ENCODE results near the gene TRIM6. TPM values are rescaled to one million over a fixed set of nuclear protein-coding genes. Genes with fewer than 3 reads are reported as not detected.
"Not testable (repeated sequence)": the region's sequence is repeated elsewhere in the genome, so short reads cannot be mapped to it uniquely, and the experiment has no call there.

The TRIM6 gene
- total RNA-seq, 1 experiment from 2014 or later, result 10.1 TPM

DNA sequence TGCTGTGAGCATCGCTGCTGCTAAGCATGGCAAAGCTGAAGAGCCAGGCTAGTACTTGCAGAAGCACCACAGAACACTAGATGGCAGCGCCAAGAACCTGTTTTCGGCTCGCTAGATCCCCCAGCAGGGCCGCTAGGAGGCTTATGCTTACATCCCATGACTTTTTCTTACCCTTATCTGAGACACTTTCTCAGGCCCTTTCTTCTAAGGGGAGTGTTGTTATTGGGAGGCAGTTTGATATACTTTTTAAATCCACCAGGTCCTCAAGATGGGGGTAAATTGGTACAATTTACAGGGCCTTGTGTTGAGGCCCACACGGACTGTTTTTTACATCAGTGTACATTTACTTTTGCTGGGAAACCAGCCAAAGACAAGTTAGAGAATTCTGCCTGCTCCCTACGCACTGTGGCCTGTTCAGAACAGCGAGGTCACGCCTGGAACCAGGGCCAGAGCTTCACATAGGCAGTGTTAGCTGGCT is 4.0 kb downstream of the TRIM6 start:
- DNase-seq (peak; percentile 72), ATAC-seq (peak; percentile 65)
- Histone ChIP-seq H3K9me3 (ENCODE audit: low read length) (no peaks in the 10 kb centered on the region), H3K36me3 (ENCODE audit: low read depth, low read length) (no peaks in the 10 kb centered on the region; the same call in none of the 2 replicates), H3K4me3 (ENCODE audit: low read length) (no peak overlapping the region), H3K9me2 (replicated peaks; ENCODE audit: low read length) (no peaks in the 10 kb centered on the region), H3K27ac (ENCODE audit: low read length) (no peak overlapping the region), H3K4me1 (ENCODE audit: insufficient read depth, low read length) (peaks cover 20% of the 10 kb centered on the region), H2AFZ (ENCODE audit: low read length) (no peak overlapping the region), H3K79me2 (ENCODE audit: low read length) (peaks cover 36% of the 10 kb centered on the region), H3K4me2 (ENCODE audit: low read length) (peak overlapping the region; percentile 16), H3F3A (ENCODE audit: low read length, unreplicated experiment) (peaks cover 4% of the 10 kb centered on the region), H3K27me3 (ENCODE audit: low read length) (no peaks in the 10 kb centered on the region), H4K20me1 (ENCODE audit: low read length) (no peaks in the 10 kb centered on the region), H3K9ac (ENCODE audit: low read length) (no peak overlapping the region)
- no peak for TF ChIP-seq EZH2phosphoT487 (IDR thresholded peaks at IDR 0.05; ENCODE audit: borderline replicate concordance, low read length)
- TF ChIP-seq, protein P1, sequence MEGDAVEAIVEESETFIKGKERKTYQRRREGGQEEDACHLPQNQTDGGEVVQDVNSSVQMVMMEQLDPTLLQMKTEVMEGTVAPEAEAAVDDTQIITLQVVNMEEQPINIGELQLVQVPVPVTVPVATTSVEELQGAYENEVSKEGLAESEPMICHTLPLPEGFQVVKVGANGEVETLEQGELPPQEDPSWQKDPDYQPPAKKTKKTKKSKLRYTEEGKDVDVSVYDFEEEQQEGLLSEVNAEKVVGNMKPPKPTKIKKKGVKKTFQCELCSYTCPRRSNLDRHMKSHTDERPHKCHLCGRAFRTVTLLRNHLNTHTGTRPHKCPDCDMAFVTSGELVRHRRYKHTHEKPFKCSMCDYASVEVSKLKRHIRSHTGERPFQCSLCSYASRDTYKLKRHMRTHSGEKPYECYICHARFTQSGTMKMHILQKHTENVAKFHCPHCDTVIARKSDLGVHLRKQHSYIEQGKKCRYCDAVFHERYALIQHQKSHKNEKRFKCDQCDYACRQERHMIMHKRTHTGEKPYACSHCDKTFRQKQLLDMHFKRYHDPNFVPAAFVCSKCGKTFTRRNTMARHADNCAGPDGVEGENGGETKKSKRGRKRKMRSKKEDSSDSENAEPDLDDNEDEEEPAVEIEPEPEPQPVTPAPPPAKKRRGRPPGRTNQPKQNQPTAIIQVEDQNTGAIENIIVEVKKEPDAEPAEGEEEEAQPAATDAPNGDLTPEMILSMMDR (conservative IDR thresholded peaks at IDR 0.05; ENCODE audit: low read depth, low read length), result peak; percentile 79
- ChIA-PET CTCF (interaction anchor here (0.7 to 0.8 kb wide), 2 partner anchors 21 to 84 kb away, joined by 3 read pairs; partner anchors contain the start of gene TRIM5), POLR2A (ENCODE audit: unreplicated experiment) (no interaction called here)
- BruUV-seq (replicated peaks), result no TSS peak
- intact Hi-C loops (cut with micrococcal nuclease), result loop anchor here (1.0 kb wide), 2 partner anchors 84 to 112 kb away; no protein-coding TSS in a partner anchor

- CTCF ChIA-PET; H3K4me3 ChIP-seq (ENCODE audit: low read length): not testable (repeated sequence)
These were observed 6.4 kb downstream of the TRIM6 start for GRCh38 chr11:5602791-5603190.

GRCh38 chr11:5603326-5603725 is 6.9 kb downstream of the TRIM6 start:
- H3K9ac ChIP-seq (ENCODE audit: low read length), result no peak overlapping the region
- CTCF ChIA-PET, result no interaction called here
- H3K36me3 ChIP-seq (ENCODE audit: low read depth, low read length), result no peaks in the 10 kb centered on the region; the same call in none of the 2 replicates

More at GRCh38 chr11:5602791-5603190, 6.4 kb downstream of the TRIM6 start:
- H2AFZ ChIP-seq (ENCODE audit: low read length); ATAC-seq; DNase-seq; H3F3A ChIP-seq (ENCODE audit: low read length, unreplicated experiment); H3K9ac ChIP-seq (ENCODE audit: low read length); H4K20me1 ChIP-seq (ENCODE audit: low read length); H3K9me3 ChIP-seq (ENCODE audit: low read length); BruUV-seq (replicated peaks); H3K9me2 ChIP-seq (replicated peaks; ENCODE audit: low read length); intact Hi-C loops (cut with micrococcal nuclease); H3K36me3 ChIP-seq (ENCODE audit: low read depth, low read length); H3K27me3 ChIP-seq (ENCODE audit: low read length); POLR2A ChIA-PET (ENCODE audit: unreplicated experiment); H3K4me2 ChIP-seq (ENCODE audit: low read length); H3K27ac ChIP-seq (ENCODE audit: low read length): not testable (repeated sequence)
- Histone ChIP-seq H3K4me1 (ENCODE audit: insufficient read depth, low read length) (peaks cover 28% of the 10 kb centered on the region), H3K79me2 (ENCODE audit: low read length) (peaks cover 31% of the 10 kb centered on the region)

GRCh38 chr11:5604896-5605295 is 8.5 kb downstream of the TRIM6 start:
- intact Hi-C loops (cut with micrococcal nuclease), result no loop called here
- ChIA-PET POLR2A (ENCODE audit: unreplicated experiment) (interaction anchor here (0.7 kb wide), 1 partner anchor 80 kb away, joined by 3 read pairs; no protein-coding TSS in a partner anchor), CTCF (no interaction called here)
- Histone ChIP-seq H3K9ac (ENCODE audit: low read length) (no peak overlapping the region), H2AFZ (ENCODE audit: low read length) (no peak overlapping the region), H3K9me3 (ENCODE audit: low read length) (no peaks in the 10 kb centered on the region), H3F3A (ENCODE audit: low read length, unreplicated experiment) (no peaks in the 10 kb centered on the region), H3K9me2 (replicated peaks; ENCODE audit: low read length) (no peaks in the 10 kb centered on the region), H3K27ac (ENCODE audit: low read length) (no peak overlapping the region), H3K36me3 (ENCODE audit: low read depth, low read length) (no peaks in the 10 kb centered on the region; the same call in none of the 2 replicates), H3K4me3 (ENCODE audit: low read length) (no peak overlapping the region), H4K20me1 (ENCODE audit: low read length) (no peaks in the 10 kb centered on the region), H3K27me3 (ENCODE audit: low read length) (no peaks in the 10 kb centered on the region), H3K79me2 (ENCODE audit: low read length) (peaks cover 12% of the 10 kb centered on the region), H3K4me2 (ENCODE audit: low read length) (no peak overlapping the region), H3K4me1 (ENCODE audit: insufficient read depth, low read length) (0 out of 2 replicates have a peak, but pooled peaks cover 11% of the 10 kb centered on the region)
- no TSS peak for BruUV-seq (replicated peaks)
- ATAC-seq (no peak), DNase-seq (no peak)
- TF ChIP-seq, protein P1 (conservative IDR thresholded peaks at IDR 0.05; ENCODE audit: low read depth, low read length), result no peak
- TF ChIP-seq EZH2 (IDR thresholded peaks at IDR 0.05; ENCODE audit: low read length, unreplicated experiment) (no peak), EZH2phosphoT487 (IDR thresholded peaks at IDR 0.05; ENCODE audit: borderline replicate concordance, low read length) (no peak)

More at GRCh38 chr11:5603326-5603725, 6.9 kb downstream of the TRIM6 start:
- H3K9me2 ChIP-seq (replicated peaks; ENCODE audit: low read length), result no peaks in the 10 kb centered on the region
- H2AFZ ChIP-seq (ENCODE audit: low read length), result no peak overlapping the region
- no peak overlapping the region for H3K27ac ChIP-seq (ENCODE audit: low read length)
- H3K79me2 ChIP-seq (ENCODE audit: low read length), result peaks cover 25% of the 10 kb centered on the region
- no peak overlapping the region for H3K4me2 ChIP-seq (ENCODE audit: low read length)
- H3K27me3 ChIP-seq (ENCODE audit: low read length), result no peaks in the 10 kb centered on the region
- DNase-seq (no peak), ATAC-seq (no peak)
- POLR2A ChIA-PET (ENCODE audit: unreplicated experiment), result no interaction called here
- no peaks in the 10 kb centered on the region for H4K20me1 ChIP-seq (ENCODE audit: low read length)
- H3K4me3 ChIP-seq (ENCODE audit: low read length), result no peak overlapping the region
- H3F3A ChIP-seq (ENCODE audit: low read length, unreplicated experiment), result no peaks in the 10 kb centered on the region
- TF ChIP-seq EZH2 (IDR thresholded peaks at IDR 0.05; ENCODE audit: low read length, unreplicated experiment) (no peak), EZH2phosphoT487 (IDR thresholded peaks at IDR 0.05; ENCODE audit: borderline replicate concordance, low read length) (no peak)
- peaks cover 23% of the 10 kb centered on the region for H3K4me1 ChIP-seq (ENCODE audit: insufficient read depth, low read length)
- no TSS peak for BruUV-seq (replicated peaks)
- H3K9me3 ChIP-seq (ENCODE audit: low read length), result no peaks in the 10 kb centered on the region
- intact Hi-C loops (cut with micrococcal nuclease), result no loop called here

Data from PC-3 (cell line).